ENCODE results near the gene ANXA2. TPM values are rescaled to one million over a fixed set of nuclear protein-coding genes. Genes with fewer than 3 reads are reported as not detected.

The ANXA2 gene
- 100 to 1,000 TPM in 1 of 2 donors, 10 to 100 TPM in 1; 88.4 to 138 TPM for total RNA-seq
- polyA plus RNA-seq: 100 to 1,000 TPM in 1 of 2 donors, 10 to 100 TPM in 1; 62.7 to 125 TPM

DNA sequence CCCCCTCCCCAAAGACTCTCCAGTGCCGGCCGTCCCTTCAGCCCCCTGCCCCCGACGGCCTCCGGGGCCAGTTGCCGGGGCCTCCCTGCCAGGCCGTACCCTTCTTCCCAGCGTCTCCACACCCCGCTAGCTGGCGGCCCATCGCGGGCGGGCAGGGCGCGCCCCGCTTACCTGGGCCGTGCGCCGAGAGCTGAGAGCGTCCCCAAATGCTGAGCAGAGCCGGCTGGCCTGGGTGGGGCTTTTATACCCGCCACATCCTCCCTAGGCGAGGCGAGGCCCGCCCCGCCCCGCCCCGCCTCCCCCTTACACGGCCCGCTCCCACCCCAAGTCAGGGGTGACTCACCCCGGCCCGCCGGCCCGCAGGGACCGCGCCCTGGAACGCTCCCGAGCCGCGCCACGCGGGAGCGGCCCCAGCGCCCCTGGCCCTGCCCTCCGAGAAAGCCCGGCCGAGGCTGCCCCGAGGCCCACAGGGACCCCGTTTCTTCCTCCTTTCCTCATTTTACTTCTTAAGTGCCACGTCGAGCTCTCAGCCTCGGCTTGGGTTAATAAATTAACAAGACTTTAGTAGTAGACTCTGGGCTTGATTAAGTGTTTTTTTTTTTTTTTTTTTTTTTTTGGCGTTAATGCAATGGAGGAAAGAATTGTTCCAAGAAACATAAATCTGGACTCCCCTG lies at the start of gene ANXA2:
TSS of gene ANXA2 (minus strand) at position 215 of the 674 bp plus-strand sequence. CDS start 11,911 bp downstream, outside the sequence.
- TF ChIP-seq GABPA (IDR thresholded peaks at IDR 0.05 in 1 of 2, conservative IDR thresholded peaks at IDR 0.05 in 1 of 2): no peak
- no peak for TF ChIP-seq HNF4G (IDR thresholded peaks at IDR 0.05)
- TF ChIP-seq RAD21 (IDR thresholded peaks at IDR 0.05): no peak
- TF ChIP-seq HNF4A (conservative IDR thresholded peaks at IDR 0.05): no peak
- TF ChIP-seq CTCF (IDR thresholded peaks at IDR 0.05; ENCODE audit: low read depth, low read length, missing input control): no peak
- no peak for TF ChIP-seq RXRA (IDR thresholded peaks at IDR 0.05)

GRCh38 chr15:60444289-60444912 lies 46.6 kb upstream of the ANXA2 start:
- Histone ChIP-seq H3K4me1 (ENCODE audit: control insufficient read depth in 4 of 4, insufficient read depth in 4 of 4, low read length in 3 of 4) (peaks cover 0 to 22% (median 13%) of the 10 kb centered on the region in 4 donors), H3K27ac (ENCODE audit: low read depth in 1 of 2, low read length in 2 of 2) (no peak overlapping the region), H3K36me3 (ENCODE audit: control insufficient read depth in 4 of 4, insufficient read depth in 3 of 4, low read depth in 1 of 4, low read length in 3 of 4) (peaks cover 0 to 6% (median 2%) of the 10 kb centered on the region in 4 donors), H3K9ac (ENCODE audit: low read depth in 1 of 2, low read length in 2 of 2) (no peak overlapping the region), H3K4me3 (ENCODE audit: low read depth in 1 of 3, low read length in 3 of 3) (no peak overlapping the region), H3K9me3 (ENCODE audit: control insufficient read depth in 4 of 4, low read length in 3 of 4) (no peaks in the 10 kb centered on the region), H3K27me3 (ENCODE audit: control insufficient read depth in 4 of 4, insufficient read depth in 4 of 4, low read length in 3 of 4) (no peaks in the 10 kb centered on the region)
- whole genome bisulfite sequencing: 91% methylated on average over 6 of the region's 6 CpGs
- peak; percentile 72 to 75 for TF ChIP-seq RAD21 (IDR thresholded peaks at IDR 0.05)
- TF ChIP-seq CTCF (IDR thresholded peaks at IDR 0.05; ENCODE audit: low read depth, low read length, missing input control): peak; percentile 50
- no peak for TF ChIP-seq TAF1 (conservative IDR thresholded peaks at IDR 0.05)
- no peak for DNase-seq (ENCODE audit: low spot score)

More for the DNA sequence above, at the start of gene ANXA2:
- Histone ChIP-seq H3K36me3 (ENCODE audit: control insufficient read depth in 4 of 4, insufficient read depth in 3 of 4, low read depth in 1 of 4, low read length in 3 of 4) (no peaks in the 10 kb centered on the region), H3K4me1 (ENCODE audit: control insufficient read depth in 4 of 4, insufficient read depth in 4 of 4, low read length in 3 of 4) (peaks cover 18 to 41% (median 31%) of the 10 kb centered on the region in 4 donors), H3K9ac (ENCODE audit: low read depth in 1 of 2, low read length in 2 of 2) (peak within 1 kb of the TSS; percentile 68 to 86), H3K4me3 (ENCODE audit: low read depth in 1 of 3, low read length in 3 of 3) (peak within 1 kb of the TSS; percentile 56 to 83 (median 78)), H3K9me3 (ENCODE audit: control insufficient read depth in 4 of 4, low read length in 3 of 4) (no peaks in the 10 kb centered on the region), H3K27ac (ENCODE audit: low read depth in 1 of 2, low read length in 2 of 2) (peak within 1 kb of the TSS; percentile 84), H3K27me3 (ENCODE audit: control insufficient read depth in 4 of 4, insufficient read depth in 4 of 4, low read length in 3 of 4) (no peaks in the 10 kb centered on the region)
- under 1% methylated on average over 53 of the region's 53 CpGs for WGBS
- DNase-seq (ENCODE audit: low spot score): peak; percentile 63

GRCh38 chr15:60442763-60443162 lies 45.0 kb upstream of the ANXA2 start:
- H3K9ac ChIP-seq (ENCODE audit: low read depth in 1 of 2, low read length in 2 of 2): no peak overlapping the region
- TF ChIP-seq FOXA2 (IDR thresholded peaks at IDR 0.05): no peak
- TF ChIP-seq, protein P1, sequence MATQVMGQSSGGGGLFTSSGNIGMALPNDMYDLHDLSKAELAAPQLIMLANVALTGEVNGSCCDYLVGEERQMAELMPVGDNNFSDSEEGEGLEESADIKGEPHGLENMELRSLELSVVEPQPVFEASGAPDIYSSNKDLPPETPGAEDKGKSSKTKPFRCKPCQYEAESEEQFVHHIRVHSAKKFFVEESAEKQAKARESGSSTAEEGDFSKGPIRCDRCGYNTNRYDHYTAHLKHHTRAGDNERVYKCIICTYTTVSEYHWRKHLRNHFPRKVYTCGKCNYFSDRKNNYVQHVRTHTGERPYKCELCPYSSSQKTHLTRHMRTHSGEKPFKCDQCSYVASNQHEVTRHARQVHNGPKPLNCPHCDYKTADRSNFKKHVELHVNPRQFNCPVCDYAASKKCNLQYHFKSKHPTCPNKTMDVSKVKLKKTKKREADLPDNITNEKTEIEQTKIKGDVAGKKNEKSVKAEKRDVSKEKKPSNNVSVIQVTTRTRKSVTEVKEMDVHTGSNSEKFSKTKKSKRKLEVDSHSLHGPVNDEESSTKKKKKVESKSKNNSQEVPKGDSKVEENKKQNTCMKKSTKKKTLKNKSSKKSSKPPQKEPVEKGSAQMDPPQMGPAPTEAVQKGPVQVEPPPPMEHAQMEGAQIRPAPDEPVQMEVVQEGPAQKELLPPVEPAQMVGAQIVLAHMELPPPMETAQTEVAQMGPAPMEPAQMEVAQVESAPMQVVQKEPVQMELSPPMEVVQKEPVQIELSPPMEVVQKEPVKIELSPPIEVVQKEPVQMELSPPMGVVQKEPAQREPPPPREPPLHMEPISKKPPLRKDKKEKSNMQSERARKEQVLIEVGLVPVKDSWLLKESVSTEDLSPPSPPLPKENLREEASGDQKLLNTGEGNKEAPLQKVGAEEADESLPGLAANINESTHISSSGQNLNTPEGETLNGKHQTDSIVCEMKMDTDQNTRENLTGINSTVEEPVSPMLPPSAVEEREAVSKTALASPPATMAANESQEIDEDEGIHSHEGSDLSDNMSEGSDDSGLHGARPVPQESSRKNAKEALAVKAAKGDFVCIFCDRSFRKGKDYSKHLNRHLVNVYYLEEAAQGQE (IDR thresholded peaks at IDR 0.05): no peak
- TF ChIP-seq FOXA1 (IDR thresholded peaks at IDR 0.05): no peak
- TF ChIP-seq RXRA (IDR thresholded peaks at IDR 0.05): no peak
- TF ChIP-seq EGR1 (IDR thresholded peaks at IDR 0.05; ENCODE audit: low read depth in 2 of 2): no peak
- TF ChIP-seq GABPA (IDR thresholded peaks at IDR 0.05 in 1 of 2, conservative IDR thresholded peaks at IDR 0.05 in 1 of 2): no peak
- no peak for TF ChIP-seq HNF4G (IDR thresholded peaks at IDR 0.05)
- no peak for DNase-seq (ENCODE audit: low spot score)
- no peak overlapping the region for H3K27ac ChIP-seq (ENCODE audit: low read depth in 1 of 2, low read length in 2 of 2)
- H3K27me3 ChIP-seq (ENCODE audit: control insufficient read depth in 4 of 4, insufficient read depth in 4 of 4, low read length in 3 of 4): no peaks in the 10 kb centered on the region
- H3K9me3 ChIP-seq (ENCODE audit: control insufficient read depth in 4 of 4, low read length in 3 of 4): no peaks in the 10 kb centered on the region
- WGBS: 95% methylated on average over 3 of the region's 3 CpGs
- no peak overlapping the region for H3K4me3 ChIP-seq (ENCODE audit: low read depth in 1 of 3, low read length in 3 of 3)
- H3K36me3 ChIP-seq (ENCODE audit: control insufficient read depth in 4 of 4, insufficient read depth in 3 of 4, low read depth in 1 of 4, low read length in 3 of 4): peaks cover 0 to 4% (median 4%) of the 10 kb centered on the region in 4 donors
- peaks cover 0 to 6% (median 1%) of the 10 kb centered on the region in 4 donors for H3K4me1 ChIP-seq (ENCODE audit: control insufficient read depth in 4 of 4, insufficient read depth in 4 of 4, low read length in 3 of 4)

All from liver (tissue), 9 donors.